Measurements from ENCODE around the gene MALRD1.

MALRD1 gene

DNA sequence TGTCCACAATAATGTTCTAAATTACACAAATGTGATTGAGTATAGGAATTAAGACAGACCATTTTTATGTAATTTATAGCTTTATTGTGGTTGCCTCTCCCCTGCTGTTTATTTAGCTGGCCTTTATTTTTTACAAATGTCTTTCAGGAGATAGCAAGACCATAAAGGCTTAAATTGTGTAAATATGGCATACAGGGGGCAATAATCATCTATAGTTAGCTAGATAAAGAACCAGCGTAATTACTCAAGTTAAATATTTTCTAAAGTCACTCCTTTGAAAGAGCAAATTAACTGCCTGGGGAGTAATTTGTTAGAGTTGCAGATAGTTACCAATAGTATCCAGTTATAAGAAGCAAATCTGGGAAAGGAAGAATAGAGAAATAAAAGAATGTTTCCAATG is at the start of gene MALRD1:
MALRD1 (plus strand) TSS at position 313 of the 400 bp plus-strand sequence. CDS start 138 bp downstream, outside the sequence.
- no peak for DNase-seq (ENCODE audit: low read depth in 2 of 2)
- TF ChIP-seq, protein P1, sequence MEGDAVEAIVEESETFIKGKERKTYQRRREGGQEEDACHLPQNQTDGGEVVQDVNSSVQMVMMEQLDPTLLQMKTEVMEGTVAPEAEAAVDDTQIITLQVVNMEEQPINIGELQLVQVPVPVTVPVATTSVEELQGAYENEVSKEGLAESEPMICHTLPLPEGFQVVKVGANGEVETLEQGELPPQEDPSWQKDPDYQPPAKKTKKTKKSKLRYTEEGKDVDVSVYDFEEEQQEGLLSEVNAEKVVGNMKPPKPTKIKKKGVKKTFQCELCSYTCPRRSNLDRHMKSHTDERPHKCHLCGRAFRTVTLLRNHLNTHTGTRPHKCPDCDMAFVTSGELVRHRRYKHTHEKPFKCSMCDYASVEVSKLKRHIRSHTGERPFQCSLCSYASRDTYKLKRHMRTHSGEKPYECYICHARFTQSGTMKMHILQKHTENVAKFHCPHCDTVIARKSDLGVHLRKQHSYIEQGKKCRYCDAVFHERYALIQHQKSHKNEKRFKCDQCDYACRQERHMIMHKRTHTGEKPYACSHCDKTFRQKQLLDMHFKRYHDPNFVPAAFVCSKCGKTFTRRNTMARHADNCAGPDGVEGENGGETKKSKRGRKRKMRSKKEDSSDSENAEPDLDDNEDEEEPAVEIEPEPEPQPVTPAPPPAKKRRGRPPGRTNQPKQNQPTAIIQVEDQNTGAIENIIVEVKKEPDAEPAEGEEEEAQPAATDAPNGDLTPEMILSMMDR (IDR thresholded peaks at IDR 0.05; ENCODE audit: low read depth, low read length), result no peak

DNA sequence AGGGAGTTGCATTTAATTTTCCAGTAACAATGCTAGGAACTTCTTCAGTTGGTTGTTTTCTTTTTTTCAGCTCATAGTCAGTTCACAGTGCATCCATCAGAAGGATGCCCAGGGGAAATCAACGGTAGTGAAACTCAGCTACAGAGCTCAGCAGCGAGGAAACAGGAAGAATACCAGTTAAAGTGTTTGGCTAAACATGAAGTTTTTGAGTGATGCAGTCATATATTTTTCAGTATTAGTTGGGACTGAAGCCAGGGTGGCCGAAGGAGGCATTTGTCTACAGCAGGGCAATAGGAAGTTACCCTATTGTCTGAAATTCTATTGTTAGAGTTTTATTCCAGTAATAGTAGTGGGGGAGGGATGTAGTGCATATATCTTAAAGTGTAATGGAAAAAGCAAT is 45.3 kb upstream of the MALRD1 start:
- DNase-seq (ENCODE audit: low read depth in 2 of 2), result peak in 1 of 2 donors; percentile 69
- TF ChIP-seq, protein P1 (IDR thresholded peaks at IDR 0.05; ENCODE audit: low read depth, low read length), result no peak
- H3K4me3 ChIP-seq (replicated peaks in 1 of 2; ENCODE audit: low read depth in 2 of 2, low read length in 2 of 2), result no peak overlapping the region

More for the DNA sequence above, at the start of gene MALRD1:
- H3K4me3 ChIP-seq (replicated peaks in 1 of 2; ENCODE audit: low read depth in 2 of 2, low read length in 2 of 2), result no peak within 1 kb of the TSS

DNA sequence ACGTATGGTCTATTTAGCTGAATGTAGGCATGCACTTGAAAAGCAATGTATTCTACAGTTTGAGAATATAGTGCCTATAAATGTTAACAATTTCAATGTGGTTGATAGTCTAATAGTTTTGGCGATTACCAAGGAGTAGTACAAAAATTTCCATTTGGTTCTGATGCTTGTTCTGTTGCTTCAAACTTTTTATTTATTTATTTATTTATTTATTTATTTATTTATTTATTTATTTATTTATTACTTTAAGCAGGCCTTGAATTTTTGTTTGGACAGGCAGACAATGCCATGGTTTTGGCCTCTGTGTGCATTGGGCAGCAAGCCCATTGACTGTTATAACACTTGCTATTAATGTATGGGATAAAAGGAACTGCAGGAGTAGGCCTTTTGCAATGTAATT is 36.5 kb upstream of the MALRD1 start:
- H3K4me3 ChIP-seq (replicated peaks in 1 of 2; ENCODE audit: low read depth in 2 of 2, low read length in 2 of 2), result no peak overlapping the region
- DNase-seq (ENCODE audit: low read depth in 2 of 2), result no peak
- TF ChIP-seq, protein P1 (IDR thresholded peaks at IDR 0.05; ENCODE audit: low read depth, low read length), result no peak

DNA sequence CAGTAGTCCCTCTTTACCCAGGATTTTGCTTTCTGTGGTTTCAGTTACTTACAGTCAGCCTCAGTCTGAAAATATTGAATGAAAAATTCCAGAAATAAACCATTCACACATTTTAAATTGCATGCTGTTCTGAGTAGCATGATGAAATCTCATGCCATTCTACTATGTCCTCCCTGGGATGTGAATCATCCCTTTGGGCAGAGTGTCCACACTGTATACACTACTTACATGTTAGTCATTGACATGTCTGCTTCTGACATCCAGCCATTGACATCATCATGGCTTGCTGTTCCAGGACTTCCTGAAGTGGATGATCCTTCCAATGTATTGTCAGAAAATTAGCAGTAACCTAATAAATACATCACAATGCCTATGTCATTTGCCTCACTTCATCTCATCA is 34.6 kb upstream of the MALRD1 start:
- TF ChIP-seq, protein P1 (IDR thresholded peaks at IDR 0.05; ENCODE audit: low read depth, low read length), result no peak
- H3K4me3 ChIP-seq (replicated peaks in 1 of 2; ENCODE audit: low read depth in 2 of 2, low read length in 2 of 2), result no peak overlapping the region
- DNase-seq (ENCODE audit: low read depth in 2 of 2), result peak; percentile 13 to 94

DNA sequence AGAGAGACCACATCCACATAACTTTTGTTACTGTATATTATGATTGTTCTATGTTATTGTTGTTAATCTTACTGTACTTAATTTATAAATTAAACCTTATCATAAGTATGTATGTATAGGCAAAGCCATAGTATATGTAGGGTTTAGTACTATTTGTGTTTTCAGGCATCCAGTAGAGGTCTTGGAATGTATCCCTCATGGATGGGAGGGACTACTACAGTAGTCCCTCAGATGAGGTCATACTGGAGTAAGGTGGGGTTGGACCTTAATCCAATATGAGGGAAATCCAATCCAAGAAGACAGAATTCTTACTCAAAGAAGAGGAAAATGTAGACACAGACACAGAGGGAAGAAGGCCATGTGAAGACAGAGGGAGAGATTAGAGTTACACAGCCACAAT is 34.1 kb upstream of the MALRD1 start:
- no peak overlapping the region for H3K4me3 ChIP-seq (replicated peaks in 1 of 2; ENCODE audit: low read depth in 2 of 2, low read length in 2 of 2)
- DNase-seq (ENCODE audit: low read depth in 2 of 2), result peak in 1 of 2 donors; percentile 32
- TF ChIP-seq, protein P1 (IDR thresholded peaks at IDR 0.05; ENCODE audit: low read depth, low read length), result no peak

DNA sequence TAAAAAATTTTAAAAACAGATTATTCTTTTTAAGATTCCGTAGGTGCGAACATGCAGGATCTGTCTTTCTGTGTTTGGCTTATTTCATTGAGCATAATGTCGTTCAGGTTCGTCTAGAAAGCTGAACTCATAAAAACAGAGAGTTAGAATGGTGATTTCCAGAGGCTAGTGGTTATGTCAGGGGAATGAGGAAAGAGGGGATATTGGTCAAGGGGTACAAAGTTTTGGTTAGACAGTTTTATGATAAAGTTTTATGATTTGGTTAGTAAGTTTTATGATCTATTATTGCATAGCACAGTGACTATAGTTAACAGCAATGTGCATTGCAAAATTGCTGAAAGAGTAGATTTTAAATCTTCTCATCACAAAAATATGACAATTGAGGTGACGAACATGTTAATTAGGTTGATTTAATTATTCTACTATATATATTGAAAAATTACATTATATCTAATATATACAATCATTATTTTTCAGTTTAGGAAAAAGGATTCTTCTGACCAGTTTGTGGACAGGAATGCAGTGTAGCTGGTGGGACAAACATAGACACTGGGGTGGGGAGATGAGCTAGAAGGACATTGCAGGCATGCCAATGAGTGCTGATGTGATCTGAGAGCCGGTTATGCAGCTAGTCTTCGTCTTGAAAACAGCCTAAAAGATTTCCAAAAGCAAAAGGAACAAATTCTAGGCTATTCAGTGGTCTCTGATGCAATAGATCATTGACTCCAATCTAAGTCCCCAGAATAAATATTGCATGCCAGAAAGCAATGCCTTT is 31.3 kb upstream of the MALRD1 start:
- no peak for DNase-seq (ENCODE audit: low read depth in 2 of 2)
- TF ChIP-seq, protein P1 (IDR thresholded peaks at IDR 0.05; ENCODE audit: low read depth, low read length), result no peak
- H3K4me3 ChIP-seq (replicated peaks in 1 of 2; ENCODE audit: low read depth in 2 of 2, low read length in 2 of 2), result no peak overlapping the region
